Breast epithelium (tissue), 3 donors: ENCODE measurements around the gene MESP1.

Source experiments
- POLR2A ChIP-seq: fragments of 450-650 bp; IDR thresholded peaks from one replicate; pipeline ENCODE4 v1.6.1; 2016; ENCODE audit warnings: antibody characterized with exemption, mild to moderate bottlenecking, moderate library complexity
- TF ChIP-seq, protein P1 (sequence below), 3 donors: fragments of 450-650 bp; IDR thresholded peaks; one replicate each; pipeline ENCODE4 v1.5.1; 2016 to 2017; ENCODE audit warnings: antibody characterized with exemption in 3 of 3, mild to moderate bottlenecking in 3 of 3, moderate library complexity in 3 of 3

GRCh38 chr15:89758981-89759380 is 7.9 kb upstream of the MESP1 start:
- no peak for TF ChIP-seq POLR2A
- TF ChIP-seq, protein P1, sequence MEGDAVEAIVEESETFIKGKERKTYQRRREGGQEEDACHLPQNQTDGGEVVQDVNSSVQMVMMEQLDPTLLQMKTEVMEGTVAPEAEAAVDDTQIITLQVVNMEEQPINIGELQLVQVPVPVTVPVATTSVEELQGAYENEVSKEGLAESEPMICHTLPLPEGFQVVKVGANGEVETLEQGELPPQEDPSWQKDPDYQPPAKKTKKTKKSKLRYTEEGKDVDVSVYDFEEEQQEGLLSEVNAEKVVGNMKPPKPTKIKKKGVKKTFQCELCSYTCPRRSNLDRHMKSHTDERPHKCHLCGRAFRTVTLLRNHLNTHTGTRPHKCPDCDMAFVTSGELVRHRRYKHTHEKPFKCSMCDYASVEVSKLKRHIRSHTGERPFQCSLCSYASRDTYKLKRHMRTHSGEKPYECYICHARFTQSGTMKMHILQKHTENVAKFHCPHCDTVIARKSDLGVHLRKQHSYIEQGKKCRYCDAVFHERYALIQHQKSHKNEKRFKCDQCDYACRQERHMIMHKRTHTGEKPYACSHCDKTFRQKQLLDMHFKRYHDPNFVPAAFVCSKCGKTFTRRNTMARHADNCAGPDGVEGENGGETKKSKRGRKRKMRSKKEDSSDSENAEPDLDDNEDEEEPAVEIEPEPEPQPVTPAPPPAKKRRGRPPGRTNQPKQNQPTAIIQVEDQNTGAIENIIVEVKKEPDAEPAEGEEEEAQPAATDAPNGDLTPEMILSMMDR (IDR thresholded peaks at IDR 0.05), result no peak
